GM21423 (cell line): ENCODE data around the gene SNAP23.

Experiments used
- ATAC-seq: cut with Tn5 transposase; IDR thresholded peaks from one replicate; pipeline ENCODE4 v1.9.1; 2021; ENCODE audit warnings: mild to moderate bottlenecking, moderate library complexity; ENCODE audit not compliant: unreplicated experiment

Gene SNAP23

GRCh38 chr15:42494998-42495360 lies 455 bp upstream of the SNAP23 start:
- no peak for ATAC-seq

DNA sequence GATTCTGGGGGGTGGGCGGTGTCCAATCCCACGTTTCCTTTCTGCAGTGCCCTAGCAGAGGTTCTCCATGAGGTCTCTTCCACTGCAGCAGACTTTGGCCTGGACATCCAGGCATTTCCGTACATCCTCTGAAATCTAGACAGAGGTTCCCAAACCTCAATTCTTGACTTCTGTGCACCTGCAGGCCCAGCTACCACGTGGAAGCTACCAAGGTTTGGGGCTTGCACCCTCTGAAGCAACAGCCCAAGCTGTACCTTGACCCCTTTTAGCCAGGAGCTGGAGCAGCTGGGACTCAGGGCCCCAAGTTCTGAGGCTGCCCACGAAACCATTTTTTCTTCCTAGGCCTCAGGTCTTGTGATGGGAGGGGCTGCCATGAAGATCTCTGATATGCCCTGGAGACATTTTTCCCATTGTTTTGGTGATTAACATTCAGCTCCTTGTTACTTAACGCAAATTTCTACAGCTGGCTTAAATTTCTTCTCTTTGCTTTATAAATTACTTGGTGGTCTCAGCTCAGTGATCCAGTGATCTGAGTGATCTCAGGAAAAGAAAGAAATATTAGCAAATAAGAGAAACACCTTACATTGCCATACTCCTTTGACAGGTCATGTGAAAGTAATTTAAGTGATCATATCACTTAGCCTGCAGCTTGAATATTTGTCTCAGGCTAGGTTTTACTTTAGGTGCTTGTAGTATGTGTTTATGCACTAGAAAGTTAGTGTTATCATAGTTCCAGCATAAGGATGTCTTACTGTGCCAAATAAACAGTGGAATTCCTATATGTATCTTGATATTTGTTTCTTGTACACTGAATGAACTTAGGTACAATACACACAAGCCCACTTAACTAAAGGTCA lies 3.0 kb downstream of the SNAP23 start:
- ATAC-seq = no peak

GRCh38 chr15:42499858-42500609 lies 4.6 kb downstream of the SNAP23 start:
- no peak for ATAC-seq

- no peak for ATAC-seq
These were observed 7.0 kb downstream of the SNAP23 start for GRCh38 chr15:42502477-42502876.

DNA sequence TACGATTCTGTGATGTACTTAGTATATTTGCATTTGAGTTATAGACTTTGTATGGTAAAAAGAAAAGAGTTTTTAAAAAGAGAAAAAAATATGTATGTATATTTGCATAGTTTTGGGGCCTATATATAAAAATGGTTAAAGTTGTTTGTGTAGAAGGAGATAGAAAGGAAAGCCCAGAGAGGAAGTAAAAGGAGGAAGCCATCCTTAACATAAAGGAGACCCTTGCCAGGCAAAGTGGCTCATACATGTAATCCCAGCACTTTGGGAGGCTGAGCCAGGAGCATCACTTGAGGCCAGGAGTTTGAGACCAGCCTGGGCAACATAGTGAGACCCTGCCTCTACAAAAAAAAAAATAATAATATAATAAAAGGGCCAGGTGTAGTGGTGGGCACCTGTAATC lies 8.4 kb downstream of the SNAP23 start:
- no peak for ATAC-seq

DNA sequence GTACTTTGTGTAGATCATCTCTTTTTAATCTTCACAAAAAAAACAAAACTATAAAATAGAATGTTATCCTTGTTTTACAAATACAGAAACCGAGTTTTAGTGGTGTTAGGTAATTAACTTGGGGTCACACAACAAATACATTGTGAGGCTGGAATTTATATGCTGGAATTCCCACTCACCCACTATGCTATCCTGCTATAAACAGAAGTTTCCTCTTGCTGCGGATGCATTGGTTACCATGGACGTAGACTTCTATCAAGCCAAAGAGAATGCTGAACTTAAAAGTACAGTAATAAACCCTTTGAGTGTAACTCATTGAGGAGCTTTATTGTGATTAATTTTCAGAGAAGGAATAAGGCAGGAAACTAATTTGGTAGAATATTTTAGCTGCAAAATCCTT lies 9.2 kb downstream of the SNAP23 start:
- no peak for ATAC-seq

DNA sequence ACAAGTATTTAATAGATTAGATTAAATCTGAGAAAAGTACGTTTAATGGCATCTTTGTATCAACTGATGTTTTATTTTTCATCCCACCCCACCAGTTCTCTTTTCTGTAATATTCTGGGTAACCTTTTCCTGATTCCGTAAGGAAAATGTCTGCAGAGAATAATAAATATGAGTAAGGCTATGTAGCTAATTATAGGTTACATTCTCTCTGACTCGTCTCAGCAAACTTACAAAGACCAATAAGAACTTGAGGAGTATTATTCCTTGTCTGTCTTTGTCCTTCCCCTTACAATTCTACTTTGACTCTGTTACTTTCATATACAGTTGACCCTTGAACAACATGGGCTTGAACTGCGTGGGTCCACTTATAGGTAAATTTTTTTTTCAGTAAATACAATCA lies 12.1 kb downstream of the SNAP23 start:
- no peak for ATAC-seq

- ATAC-seq = no peak
These were observed 12.8 kb downstream of the SNAP23 start for GRCh38 chr15:42508263-42508690.

DNA sequence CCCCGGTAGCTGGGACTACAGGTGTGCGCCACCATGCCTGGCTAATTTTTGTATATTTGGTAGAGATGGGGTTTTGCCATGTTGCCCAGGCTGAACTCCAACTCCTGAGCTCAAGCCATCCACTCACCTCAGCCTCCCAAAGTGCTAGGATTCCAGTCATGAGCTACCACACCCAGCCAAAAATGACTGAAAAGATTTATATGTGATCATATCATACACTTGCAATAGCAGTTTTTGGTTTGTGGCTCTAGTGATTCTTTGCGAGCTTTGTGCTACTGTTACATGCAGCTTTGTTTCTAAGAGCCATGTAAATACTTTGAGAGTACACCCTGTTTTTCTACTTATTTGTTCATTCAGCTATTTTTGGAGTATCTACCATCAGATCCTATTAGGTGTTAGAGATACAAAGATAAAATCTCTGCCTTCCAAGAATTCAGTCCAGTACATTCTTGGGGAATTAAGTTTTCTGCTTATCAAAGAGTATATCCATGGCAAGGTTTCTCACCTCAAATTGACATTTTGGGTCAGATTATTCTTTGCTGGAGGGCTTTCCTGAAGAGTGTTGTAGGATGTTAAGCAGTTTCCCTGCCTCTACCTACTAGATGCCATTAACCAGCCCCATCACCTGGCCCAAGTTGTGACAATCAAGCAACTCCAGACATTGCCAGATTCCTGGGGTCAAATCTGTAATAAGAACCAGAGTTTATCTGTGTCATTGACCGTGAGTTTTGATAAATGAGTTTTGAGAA lies 15.0 kb downstream of the SNAP23 start:
- ATAC-seq = no peak

GRCh38 chr15:42511007-42511391 lies 15.6 kb downstream of the SNAP23 start:
- ATAC-seq = no peak

DNA sequence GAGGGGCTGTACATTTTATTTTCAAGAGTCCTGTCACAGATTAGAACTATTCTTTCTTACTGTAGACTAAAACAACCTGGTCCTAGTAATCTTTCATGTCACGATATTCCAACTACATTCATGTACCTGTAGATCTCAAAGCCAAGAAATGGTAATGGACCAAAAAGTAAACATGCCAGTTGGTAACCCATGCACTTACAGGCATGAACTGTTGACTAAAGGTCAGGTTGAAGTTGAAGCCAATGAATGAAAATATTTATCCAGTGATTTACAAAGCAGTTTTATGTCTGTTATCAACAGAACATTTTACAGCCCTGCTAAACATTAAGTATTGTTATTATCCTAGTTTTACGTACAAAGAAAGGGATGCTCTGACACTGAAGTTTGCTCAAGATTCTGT lies 27.9 kb downstream of the SNAP23 start:
- no peak for ATAC-seq

DNA sequence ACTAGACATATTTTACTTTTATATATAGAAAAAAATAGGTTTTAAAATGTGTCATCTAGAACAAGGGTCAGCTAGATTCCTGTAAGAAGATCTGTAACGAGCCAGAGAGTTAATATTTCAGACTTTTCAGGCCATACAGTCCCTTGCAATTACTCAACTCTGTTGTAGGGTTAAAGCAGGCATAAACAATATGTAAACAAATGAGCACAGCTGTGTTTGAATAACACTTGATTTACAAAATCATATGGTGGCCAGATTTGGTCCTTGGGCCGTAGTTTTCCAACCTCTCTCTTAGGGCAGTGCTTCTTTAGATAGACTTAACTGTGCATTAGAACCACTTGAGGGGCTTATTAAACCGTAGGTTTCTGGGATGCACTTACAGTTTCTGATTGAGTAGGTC lies 33.5 kb downstream of the SNAP23 start:
- no peak for ATAC-seq

DNA sequence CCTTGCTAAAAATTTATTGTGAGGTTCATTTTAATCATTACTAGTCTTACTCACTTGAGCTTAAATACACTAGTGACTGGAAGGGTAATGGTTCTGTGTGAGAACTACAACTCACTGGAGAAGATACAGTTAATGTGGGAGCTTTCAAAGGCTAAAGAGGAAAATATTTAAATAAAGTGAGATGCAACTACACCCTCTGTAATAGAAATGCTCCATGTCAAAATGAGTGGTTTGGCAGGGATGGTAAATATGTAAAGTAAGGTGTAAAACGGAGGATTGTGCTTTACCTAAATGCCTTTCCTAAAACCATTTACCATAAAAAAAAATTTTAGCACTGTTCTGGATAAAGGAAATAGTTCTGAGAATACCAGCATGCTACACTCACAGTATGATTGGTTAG lies 37.8 kb downstream of the SNAP23 start:
- no peak for ATAC-seq

DNA sequence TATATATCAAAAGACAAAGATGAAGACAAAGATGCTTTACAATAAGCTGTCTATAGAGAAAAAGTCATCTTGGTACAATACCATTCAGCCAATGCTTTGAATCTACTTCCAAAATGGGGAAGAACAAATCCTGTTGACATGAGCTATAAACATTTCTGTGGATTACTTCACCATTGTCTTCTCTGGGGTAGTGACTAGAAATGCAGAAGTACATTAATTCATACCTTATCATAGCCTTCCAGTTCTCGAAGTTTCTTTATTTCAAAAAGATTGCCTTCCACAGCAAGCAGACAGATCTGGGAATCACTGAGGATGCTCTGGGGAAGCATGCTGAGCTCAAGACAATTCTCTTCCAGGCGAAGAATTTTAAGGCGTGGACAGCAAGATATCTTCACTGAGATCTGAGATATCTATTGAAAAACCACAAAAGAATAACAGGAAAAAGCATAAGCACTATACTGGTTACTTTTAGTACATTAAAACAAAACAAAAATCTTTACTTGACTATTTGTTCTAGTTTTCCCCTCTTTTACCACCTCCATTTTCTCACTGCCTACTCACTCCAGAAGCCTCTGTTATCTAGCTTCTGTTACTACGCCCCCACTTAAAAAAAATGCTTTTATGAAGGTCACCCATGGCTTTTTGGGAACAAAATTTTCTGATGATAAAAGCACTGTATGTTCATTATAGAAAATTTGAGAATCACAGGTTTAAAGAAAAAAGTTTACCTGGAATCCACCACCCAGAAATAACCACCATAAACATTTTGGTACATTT lies 49.6 kb downstream of the SNAP23 start:
- no peak for ATAC-seq

GRCh38 chr15:42547918-42548248 lies 52.4 kb downstream of the SNAP23 start:
- peak; percentile 8 for ATAC-seq

GRCh38 chr15:42548249-42549031 lies 53.0 kb downstream of the SNAP23 start, which contains the start of the genes HAUS2 and LRRC57:
TSS of gene HAUS2 (plus strand) at chr15:42548838. CDS start at chr15:42548873, 35 bp downstream.
TSS of gene LRRC57 (minus strand) at chr15:42548793. CDS start at chr15:42548434, 359 bp downstream.
- ATAC-seq = peak; percentile 84

DNA sequence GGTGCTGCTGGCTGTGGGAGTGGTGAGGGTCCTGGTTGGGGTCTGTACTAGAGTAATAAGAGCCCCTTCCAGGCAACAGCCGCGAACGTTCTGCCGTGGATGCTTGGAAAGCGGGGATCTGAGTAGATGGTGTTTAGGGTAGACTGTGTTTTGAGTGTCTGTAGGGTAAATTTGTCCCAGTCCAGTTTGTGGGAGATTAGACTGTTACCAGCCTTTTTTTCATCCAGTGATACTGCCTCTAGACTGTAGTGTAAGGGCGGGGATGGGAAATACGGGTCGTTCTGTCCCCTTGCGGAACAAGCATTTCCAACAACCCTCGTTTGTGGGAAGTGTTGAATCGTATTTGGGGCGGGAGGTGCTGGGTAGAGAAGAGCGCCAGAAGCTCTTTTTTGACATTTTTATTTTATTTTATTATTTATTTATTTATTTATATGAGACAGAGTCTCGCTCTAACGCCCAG lies 53.6 kb downstream of the SNAP23 start:
- no peak for ATAC-seq

DNA sequence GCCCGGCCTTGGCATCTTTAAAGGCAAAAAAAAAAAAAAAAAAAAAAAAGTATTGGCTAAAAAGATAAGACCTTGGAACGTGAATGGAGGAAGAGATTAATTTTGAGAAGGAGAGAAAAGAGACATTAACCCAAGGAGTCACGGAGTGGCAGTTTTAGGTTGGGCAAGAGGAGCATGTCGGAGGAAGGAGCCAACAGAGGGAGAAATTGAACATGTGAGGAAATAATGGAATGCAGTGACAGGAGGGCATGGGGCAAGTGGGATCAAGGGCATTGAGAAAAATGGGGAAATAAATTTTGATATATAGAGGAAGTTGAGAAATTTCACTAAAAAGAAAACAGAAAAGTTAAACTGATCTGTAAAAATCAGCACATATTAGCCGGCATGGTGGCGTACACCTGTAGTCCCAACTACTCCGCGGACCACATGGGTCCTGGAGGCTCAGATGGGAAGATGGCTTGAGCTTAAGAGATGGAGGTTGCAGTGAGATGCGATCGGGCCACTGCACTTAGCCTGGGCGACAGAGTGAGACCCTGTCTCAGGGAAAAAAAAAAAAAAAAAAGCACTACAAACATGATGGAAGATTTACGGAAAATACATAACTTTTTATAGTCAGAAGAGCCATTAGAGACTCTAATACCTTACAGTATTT lies 54.4 kb downstream of the SNAP23 start:
- no peak for ATAC-seq

- no peak for ATAC-seq
These were observed 58.1 kb downstream of the SNAP23 start for GRCh38 chr15:42553554-42553953.
